ENCODE results near the gene FRAS1.
A peak's percentile ranks its signal among the peaks of the same experiment; 100 is the strongest.
"Not testable (repeated sequence)": the region's sequence is repeated elsewhere in the genome, so short reads cannot be mapped to it uniquely, and the experiment has no call there.

The FRAS1 gene

DNA sequence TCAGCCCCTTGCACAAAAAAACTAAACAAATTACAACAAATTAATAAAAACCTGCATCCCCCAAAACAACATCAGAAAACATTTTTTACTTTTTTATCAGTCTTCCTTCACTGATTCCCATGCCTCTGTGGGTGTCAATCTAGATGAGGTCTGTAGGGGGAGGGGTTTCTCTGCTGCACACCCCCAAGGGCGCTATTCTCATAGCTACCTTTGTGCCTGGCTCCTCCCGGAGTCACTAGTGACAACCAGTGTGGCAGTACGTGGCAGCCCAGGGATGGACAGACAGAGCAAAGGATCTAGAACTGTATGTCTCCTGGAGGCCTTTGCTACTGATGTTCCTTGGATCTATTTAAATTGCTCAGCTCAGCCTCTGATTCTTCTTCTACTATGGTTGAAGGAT is 266.3 kb downstream of the FRAS1 start:
- no peak for DNase-seq (ENCODE audit: low read depth)

DNA sequence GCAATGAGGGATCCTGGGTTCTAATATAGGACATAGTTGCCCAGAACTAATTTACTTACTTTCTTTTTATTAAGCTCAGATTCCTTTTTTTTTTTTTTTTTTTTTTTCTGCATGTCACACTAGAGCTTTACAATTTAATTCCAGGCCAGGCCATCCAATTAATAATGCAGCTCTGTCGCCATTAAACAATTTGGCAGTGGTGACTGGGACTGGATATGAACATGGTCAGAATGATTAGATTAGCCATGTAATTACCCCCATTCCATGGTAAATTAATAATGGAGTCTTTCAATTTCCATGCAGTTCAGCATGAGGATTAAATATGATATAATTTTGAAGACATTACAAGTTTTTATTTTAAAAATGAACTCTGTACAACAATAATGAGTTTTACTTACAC is 267.5 kb downstream of the FRAS1 start:
- no peak for DNase-seq (ENCODE audit: low read depth)

- DNase-seq (ENCODE audit: low read depth), result no peak
Observed at GRCh38 chr4:78325271-78326157, 268.4 kb downstream of the FRAS1 start.

GRCh38 chr4:78328591-78328990 is 271.5 kb downstream of the FRAS1 start:
- not testable (repeated sequence) for DNase-seq (ENCODE audit: low read depth)

DNA sequence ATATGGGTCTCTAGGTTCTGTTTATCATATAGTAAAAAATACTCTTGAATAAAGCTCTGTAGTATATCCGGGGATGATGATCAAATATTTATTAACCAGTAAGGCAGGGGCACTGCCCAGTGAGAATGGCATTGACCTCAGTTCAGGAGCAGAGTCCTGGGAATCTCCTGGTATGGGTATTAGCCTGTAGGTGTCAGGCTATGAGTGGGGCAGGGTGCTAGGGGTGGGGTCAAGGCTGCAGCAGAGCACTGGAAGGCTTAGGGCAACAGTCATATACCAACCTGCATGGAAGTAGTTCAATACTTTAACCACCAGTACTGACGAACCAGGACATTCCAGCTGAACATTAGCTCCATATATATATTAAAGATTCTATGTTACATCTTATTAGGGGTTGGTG is 274.1 kb downstream of the FRAS1 start:
- no peak for DNase-seq (ENCODE audit: low read depth)

- DNase-seq (ENCODE audit: low read depth), result no peak
Observed at GRCh38 chr4:78331965-78332364, 274.8 kb downstream of the FRAS1 start.

DNA sequence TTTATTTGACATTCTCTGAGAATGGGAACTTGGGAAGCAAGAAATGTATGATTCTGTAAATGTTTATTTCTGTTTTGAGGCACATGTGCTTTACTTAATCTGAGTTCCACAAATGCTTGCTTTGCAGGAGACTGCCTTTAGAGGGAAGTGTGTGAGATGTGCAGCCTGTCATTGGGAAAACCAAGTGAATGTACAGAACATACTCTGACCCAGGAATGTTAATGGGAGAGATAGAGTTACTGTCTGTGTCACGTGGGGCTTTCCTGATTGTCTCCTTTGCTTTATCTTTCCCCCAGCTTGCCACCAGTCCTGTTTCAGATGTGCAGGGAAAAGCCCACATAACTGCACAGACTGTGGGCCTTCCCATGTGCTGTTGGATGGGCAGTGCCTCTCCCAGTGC is 275.9 kb downstream of the FRAS1 start:
- no peak for DNase-seq (ENCODE audit: low read depth)

DNA sequence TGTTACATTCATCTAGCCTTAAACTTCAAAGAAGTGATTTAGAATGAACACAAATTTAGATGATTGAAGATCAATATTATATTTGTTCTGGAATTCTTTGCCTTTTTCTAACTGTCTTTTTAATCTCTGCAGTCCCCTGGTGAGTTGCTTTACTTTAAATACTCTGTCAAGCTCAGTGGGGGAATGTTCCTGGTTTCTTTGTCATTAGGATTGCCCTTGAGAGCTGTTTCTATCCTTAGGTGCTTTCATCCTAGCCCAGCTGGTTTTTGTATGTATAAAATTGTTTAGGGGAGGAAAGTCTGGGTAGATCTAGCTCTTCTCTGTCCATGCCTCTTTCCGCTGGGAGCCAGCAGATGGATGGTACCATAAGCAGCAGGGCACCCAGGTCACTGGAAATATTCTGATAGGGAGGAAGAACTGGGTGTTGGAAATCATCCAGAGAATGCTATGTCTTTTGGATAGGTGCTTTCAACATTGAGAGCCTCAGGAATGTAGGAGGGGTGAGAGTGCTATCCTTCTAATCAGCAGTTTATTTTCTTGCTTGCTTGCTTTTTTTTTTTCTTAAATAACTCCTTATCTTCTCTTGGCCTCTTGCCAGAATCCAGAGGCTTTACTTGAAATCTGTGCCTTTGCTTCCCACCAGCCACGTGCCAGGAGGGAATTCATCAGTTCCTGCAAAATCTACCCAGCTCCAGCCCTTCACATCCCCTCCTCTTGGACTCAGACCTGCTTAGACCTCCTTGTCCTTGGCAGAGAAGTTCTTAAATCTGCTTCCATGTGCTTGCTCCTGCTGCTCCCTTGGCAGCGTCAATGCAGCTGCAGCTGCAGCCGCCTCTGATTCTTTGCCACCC is 279.2 kb downstream of the FRAS1 start:
- peak; percentile 88 for DNase-seq (ENCODE audit: low read depth)

GRCh38 chr4:78337244-78338020 is 280.3 kb downstream of the FRAS1 start:
- DNase-seq (ENCODE audit: low read depth), result no peak

- DNase-seq (ENCODE audit: low read depth), result no peak
Observed at GRCh38 chr4:78342125-78342524, 285.0 kb downstream of the FRAS1 start.

GRCh38 chr4:78343682-78344081 is 286.6 kb downstream of the FRAS1 start:
- DNase-seq (ENCODE audit: low read depth), result peak; percentile 14

GRCh38 chr4:78345237-78345636 is 288.1 kb downstream of the FRAS1 start:
- peak; percentile 64 for DNase-seq (ENCODE audit: low read depth)

DNA sequence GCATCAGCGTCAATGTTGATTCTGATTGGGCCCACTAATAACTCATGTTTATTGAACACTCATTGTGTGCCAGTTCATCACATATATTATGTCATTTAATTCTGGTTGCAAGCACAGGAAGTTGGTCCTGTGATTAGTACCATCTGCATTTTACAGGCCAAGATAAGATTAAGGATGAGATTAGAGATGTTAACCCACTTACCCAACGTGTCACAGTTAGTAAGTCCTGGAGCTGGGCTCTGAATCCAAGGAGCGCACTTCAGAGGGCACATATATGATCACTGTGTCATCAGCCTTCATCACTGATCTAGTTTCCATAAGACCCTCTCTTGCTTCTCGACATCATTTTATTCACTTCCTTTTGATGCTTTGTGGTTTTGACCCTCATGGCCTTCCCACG is 289.1 kb downstream of the FRAS1 start:
- no peak for DNase-seq (ENCODE audit: low read depth)

DNA sequence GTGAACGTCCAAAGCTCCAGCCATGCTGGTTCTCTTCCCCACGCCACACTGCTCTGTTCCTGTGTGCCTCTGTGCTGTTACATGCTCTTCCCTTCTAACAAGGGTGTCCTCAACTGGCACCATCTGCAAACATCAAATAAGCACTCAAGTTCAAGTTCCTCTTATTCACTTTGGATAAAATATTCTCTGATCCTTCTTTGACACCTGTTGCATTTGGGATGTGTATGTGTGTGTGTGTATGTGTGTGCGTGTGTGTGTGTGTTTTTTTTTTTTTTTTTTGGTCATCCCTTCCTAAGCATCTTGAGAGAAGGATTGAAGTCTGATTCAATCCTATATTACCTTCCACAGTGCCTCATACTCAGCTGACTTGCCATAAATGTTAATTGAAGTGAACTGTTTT is 290.4 kb downstream of the FRAS1 start:
- no peak for DNase-seq (ENCODE audit: low read depth)

DNA sequence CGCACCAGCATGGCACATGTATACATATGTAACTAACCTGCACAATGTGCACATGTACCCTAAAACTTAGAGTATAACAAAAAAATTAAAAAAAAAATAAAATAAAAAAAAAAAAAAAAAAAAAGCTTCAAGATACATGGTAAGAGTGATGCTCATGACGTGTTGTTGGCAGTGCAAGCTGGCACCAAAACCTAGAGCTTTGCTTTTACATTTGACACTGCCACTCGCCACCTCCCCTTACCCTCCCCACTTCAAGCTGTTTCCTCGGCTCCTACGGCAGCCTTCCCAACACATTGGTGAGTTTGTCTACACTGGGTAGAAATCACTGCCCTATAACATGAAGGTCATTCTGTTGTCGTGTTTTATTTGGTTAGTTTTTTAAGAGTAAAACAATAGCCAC is 296.8 kb downstream of the FRAS1 start:
- no peak for DNase-seq (ENCODE audit: low read depth)

DNA sequence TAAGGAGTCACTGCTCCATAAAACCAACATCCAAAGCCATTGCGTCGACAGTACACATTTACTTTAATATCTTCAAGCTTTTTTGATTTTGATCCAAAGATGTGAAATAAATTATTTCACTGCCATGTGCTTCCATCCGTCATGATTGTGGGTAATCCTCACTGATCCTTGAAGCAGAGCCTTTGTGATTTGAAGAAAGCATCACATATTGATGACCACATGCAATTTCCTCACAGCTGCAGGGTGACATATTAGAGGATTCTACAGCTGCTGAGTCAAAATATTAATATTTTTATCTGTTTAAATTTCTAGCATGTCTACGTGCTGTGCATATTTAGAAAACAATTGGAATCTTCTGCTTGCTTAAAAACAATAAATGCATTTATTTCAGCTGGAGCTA is 297.7 kb downstream of the FRAS1 start:
- no peak for DNase-seq (ENCODE audit: low read depth)

DNA sequence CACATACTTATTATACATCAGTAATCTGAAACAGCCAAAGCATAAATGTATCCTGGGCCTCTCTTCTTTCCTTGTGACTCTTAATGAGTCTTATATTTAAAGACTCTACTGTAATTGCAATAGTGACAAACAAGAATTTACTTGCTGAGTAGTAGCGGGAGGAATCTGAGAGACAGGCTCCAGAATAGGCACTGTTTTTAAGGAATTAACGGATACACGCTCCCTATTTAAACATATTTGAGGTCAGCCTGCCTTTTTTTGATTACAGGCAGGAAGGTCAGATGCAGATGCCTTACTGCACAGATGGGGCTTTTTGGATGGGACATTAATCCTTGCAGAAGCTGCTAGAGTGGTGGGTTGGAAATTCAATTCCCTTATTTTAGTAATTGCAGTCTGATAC is 298.2 kb downstream of the FRAS1 start:
- DNase-seq (ENCODE audit: low read depth), result no peak

DNA sequence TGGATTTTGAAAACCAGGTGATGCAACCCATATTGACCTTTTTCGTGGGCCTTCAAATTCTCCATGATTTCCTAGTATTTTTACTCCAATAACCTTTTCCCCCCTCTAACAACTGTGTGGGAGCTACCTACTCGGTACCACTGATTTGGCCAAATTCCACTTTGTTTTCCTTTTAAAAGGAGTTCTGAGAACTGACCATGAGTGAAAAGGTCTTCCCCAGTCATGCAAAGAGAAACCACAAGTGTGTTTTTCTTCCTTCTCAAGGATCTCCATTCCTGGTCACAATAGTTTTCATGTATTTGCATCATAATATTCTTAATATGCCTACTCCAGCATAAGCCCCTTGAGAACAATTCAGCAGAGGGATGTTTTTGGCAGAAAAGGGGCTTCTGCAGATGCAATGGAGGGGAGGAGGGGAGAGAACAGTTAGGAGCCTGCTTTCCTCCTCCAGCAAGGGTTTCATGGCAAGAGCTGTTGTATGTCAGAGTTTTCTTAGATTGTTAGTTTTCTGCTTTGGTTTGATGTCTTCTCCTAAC is 299.2 kb downstream of the FRAS1 start:
- DNase-seq (ENCODE audit: low read depth), result no peak

GRCh38 chr4:78357122-78357521 is 300.0 kb downstream of the FRAS1 start:
- DNase-seq (ENCODE audit: low read depth), result no peak

DNA sequence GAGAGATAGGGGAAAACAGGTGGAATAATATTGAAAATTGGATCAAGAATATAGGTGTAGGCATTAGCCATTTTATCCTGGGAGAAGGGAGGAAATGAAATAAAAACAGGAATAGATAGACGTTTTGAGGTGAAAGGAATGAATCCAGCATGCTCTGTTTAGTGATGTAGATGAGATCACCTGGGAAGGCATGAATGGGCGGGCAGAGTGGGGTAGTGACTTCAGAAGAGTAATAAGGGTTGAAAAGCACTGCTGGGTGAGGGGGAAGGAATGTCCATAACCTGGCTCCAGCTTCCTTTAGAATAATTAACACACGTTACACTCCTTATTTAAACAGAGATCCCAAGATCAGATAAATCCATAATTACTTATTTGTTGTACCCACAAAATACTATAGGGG is 303.3 kb downstream of the FRAS1 start:
- no peak for DNase-seq (ENCODE audit: low read depth)

- no peak for DNase-seq (ENCODE audit: low read depth)
Observed at GRCh38 chr4:78361621-78362120, 304.5 kb downstream of the FRAS1 start.

GRCh38 chr4:78362310-78362709 is 305.2 kb downstream of the FRAS1 start:
- no peak for DNase-seq (ENCODE audit: low read depth)
